ENCODE measurements around the gene TREML1. TPM values are rescaled to one million over a fixed set of nuclear protein-coding genes. Genes with fewer than 3 reads are reported as not detected.
"Not testable (repeated sequence)": the region's sequence is repeated elsewhere in the genome, so short reads cannot be mapped to it uniquely, and the experiment has no call there.

TREML1 gene
- total RNA-seq, 1 donor from 2014 or later = not detected

DNA sequence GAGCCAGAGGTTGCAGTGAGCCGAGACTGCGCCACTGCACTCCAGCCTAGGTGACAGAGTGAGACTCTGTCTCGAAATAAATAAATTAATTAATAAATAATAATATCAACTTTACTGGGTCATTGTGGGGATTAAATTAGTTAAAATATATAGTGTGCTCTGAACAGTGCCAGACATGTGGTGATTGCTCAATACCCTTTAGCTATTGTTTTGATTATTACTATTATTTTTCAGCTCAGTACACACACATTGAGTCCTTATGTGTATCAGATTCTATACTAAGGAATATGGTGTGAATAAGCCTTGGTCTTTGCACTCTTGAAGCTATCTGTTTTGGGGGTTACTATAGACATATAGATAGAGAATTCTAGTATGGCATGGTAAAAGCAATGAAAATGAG, 28.9 kb downstream of the TREML1 start:
- no peaks in the 10 kb centered on the region for H3K27me3 ChIP-seq (ENCODE audit: control insufficient read depth, insufficient read depth, low read length)
- H3K4me3 ChIP-seq (ENCODE audit: low read depth, low read length) = no peak overlapping the region
- H3K36me3 ChIP-seq (ENCODE audit: control insufficient read depth, insufficient read depth, low read length) = no peaks in the 10 kb centered on the region
- DNase-seq (ENCODE audit: low read depth) = no peak
- TF ChIP-seq, protein P1, sequence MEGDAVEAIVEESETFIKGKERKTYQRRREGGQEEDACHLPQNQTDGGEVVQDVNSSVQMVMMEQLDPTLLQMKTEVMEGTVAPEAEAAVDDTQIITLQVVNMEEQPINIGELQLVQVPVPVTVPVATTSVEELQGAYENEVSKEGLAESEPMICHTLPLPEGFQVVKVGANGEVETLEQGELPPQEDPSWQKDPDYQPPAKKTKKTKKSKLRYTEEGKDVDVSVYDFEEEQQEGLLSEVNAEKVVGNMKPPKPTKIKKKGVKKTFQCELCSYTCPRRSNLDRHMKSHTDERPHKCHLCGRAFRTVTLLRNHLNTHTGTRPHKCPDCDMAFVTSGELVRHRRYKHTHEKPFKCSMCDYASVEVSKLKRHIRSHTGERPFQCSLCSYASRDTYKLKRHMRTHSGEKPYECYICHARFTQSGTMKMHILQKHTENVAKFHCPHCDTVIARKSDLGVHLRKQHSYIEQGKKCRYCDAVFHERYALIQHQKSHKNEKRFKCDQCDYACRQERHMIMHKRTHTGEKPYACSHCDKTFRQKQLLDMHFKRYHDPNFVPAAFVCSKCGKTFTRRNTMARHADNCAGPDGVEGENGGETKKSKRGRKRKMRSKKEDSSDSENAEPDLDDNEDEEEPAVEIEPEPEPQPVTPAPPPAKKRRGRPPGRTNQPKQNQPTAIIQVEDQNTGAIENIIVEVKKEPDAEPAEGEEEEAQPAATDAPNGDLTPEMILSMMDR (IDR thresholded peaks at IDR 0.05; ENCODE audit: insufficient read depth, low read length, poor library complexity, severe bottlenecking) = no peak

DNA sequence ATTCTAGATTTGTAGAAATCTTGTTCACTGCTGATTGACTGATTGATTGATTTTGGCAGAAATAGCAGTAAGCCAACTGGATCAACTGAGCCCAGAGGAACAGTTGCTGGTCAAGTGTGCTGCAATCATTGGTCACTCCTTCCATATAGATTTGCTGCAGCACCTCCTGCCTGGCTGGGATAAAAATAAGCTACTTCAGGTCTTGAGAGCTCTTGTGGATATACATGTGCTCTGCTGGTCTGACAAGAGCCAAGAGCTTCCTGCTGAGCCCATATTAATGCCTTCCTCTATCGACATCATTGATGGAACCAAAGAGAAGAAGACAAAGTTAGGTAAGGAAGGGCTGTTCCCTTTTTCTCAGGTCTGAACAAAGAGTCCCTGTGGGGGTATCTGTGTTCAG, 31.2 kb downstream of the TREML1 start:
- TF ChIP-seq, protein P1 (IDR thresholded peaks at IDR 0.05; ENCODE audit: insufficient read depth, low read length, poor library complexity, severe bottlenecking) = no peak
- Histone ChIP-seq H3K4me3 (ENCODE audit: low read depth, low read length) (no peak overlapping the region), H3K27me3 (ENCODE audit: control insufficient read depth, insufficient read depth, low read length) (no peaks in the 10 kb centered on the region), H3K36me3 (ENCODE audit: control insufficient read depth, insufficient read depth, low read length) (no peaks in the 10 kb centered on the region)
- no peak for DNase-seq (ENCODE audit: low read depth)

DNA sequence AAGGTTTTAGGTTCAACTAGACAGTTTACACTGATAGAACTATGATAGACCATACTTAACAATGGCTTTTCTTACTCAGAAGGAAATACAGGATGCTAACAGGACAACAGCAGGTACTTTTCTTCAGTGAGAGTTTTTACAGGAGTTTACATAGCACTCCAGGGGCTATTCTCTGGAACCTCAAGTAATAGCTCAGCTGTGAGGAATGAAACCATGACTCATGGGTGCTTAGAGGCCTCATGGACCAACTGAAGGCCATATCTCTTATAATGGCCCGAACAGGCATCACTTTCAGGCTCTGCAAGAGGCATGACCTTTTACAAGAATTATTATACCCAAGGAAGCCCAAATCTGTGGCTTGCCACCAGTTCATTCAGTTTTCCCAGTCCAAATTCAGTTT, 31.8 kb downstream of the TREML1 start:
- Histone ChIP-seq H3K36me3 (ENCODE audit: control insufficient read depth, insufficient read depth, low read length) (no peaks in the 10 kb centered on the region), H3K27me3 (ENCODE audit: control insufficient read depth, insufficient read depth, low read length) (no peaks in the 10 kb centered on the region), H3K4me3 (ENCODE audit: low read depth, low read length) (no peak overlapping the region)
- TF ChIP-seq, protein P1 (IDR thresholded peaks at IDR 0.05; ENCODE audit: insufficient read depth, low read length, poor library complexity, severe bottlenecking) = no peak
- DNase-seq (ENCODE audit: low read depth) = no peak

DNA sequence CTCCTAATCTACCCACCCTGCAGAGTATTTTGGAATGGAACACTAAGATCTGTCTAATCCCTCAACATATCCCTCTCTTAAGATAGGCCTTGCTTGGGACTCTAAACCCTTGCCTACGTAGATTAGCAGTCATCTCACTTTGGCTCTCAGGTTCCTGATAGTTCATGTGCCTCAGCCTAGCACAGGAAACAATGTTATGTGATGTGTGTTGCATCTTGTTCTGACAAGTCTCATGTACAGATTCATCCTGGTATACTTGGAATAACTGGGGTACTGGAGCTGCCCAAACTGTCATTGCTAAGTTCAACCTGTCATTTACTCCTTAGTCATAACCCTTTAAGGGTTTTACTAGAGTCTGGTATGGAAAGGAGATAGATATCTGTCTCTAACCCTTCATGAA, 34.1 kb downstream of the TREML1 start:
- TF ChIP-seq, protein P1 (IDR thresholded peaks at IDR 0.05; ENCODE audit: insufficient read depth, low read length, poor library complexity, severe bottlenecking) = no peak
- DNase-seq (ENCODE audit: low read depth) = no peak

DNA sequence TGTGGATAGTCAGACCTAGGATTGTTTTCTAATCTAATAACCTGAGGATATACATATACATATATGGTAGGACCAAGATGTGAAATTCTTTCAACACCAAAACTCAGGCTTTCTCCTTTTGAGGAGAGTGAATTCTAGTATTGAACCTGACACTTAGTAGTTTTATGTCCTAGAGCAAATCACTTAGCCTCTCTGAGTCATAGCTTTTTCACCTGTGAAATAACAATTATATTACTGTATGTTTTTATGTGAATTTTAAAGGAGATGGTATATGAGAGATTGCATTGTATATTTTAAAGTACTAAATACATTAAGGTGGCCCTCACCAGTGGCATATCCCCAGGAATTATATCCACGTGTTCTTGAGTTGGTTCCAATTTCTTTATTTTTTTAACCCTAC, 34.6 kb downstream of the TREML1 start:
- H3K27me3 ChIP-seq (ENCODE audit: control insufficient read depth, insufficient read depth, low read length) = no peaks in the 10 kb centered on the region
- DNase-seq (ENCODE audit: low read depth) = no peak

More for the DNA sequence above, 34.1 kb downstream of the TREML1 start:
- no peaks in the 10 kb centered on the region for H3K27me3 ChIP-seq (ENCODE audit: control insufficient read depth, insufficient read depth, low read length)
- H3K4me3 ChIP-seq (ENCODE audit: low read depth, low read length) = no peak overlapping the region
- no peaks in the 10 kb centered on the region for H3K36me3 ChIP-seq (ENCODE audit: control insufficient read depth, insufficient read depth, low read length)

DNA sequence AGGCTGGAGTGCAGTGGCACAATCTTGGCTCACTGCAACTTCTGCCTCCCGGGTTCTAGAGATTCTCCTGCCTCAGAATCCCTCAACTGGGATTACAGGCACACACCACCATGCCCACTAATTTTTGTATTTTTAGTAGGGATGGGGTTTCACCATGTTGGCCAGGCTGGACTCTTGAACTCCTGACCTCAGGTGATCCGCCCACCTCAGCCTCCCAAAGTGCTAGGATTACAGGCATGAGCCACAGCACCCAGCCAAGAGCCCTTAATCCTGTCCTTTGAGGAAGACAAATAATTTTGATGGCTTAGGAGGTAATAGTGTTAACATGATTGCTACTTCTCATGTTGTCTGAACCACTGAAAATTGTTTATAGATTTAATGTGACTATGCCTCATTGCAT, 39.1 kb downstream of the TREML1 start:
- DNase-seq (ENCODE audit: low read depth); H3K27me3 ChIP-seq (ENCODE audit: control insufficient read depth, insufficient read depth, low read length): not testable (repeated sequence)

More for the DNA sequence above, 34.6 kb downstream of the TREML1 start:
- TF ChIP-seq, protein P1 (IDR thresholded peaks at IDR 0.05; ENCODE audit: insufficient read depth, low read length, poor library complexity, severe bottlenecking) = no peak
- Histone ChIP-seq H3K36me3 (ENCODE audit: control insufficient read depth, insufficient read depth, low read length) (no peaks in the 10 kb centered on the region), H3K4me3 (ENCODE audit: low read depth, low read length) (no peak overlapping the region)

More for the DNA sequence above, 39.1 kb downstream of the TREML1 start:
- H3K4me3 ChIP-seq (ENCODE audit: low read depth, low read length); H3K36me3 ChIP-seq (ENCODE audit: control insufficient read depth, insufficient read depth, low read length): not testable (repeated sequence)

Measured in kidney epithelial cell (primary cell).